H9 (cell line): ENCODE measurements around the gene MAP2K3. TPM values are rescaled to one million over a fixed set of nuclear protein-coding genes. Genes with fewer than 3 reads are reported as not detected.

Source experiments
- DNase-seq: peaks from one replicate; pipeline ENCODE4 v3.0.0-alpha.2; 2017
- H2AFZ ChIP-seq: one replicate; pipeline ENCODE4 v1.6.1; 2013; ENCODE audit warnings: mild to moderate bottlenecking, low read length, control low read depth, moderate library complexity
- H2AK5ac ChIP-seq: 2 replicates; pipeline ENCODE4 v1.6.1; 2013; ENCODE audit warnings: low read length, control low read depth, mixed read lengths; ENCODE audit not compliant: insufficient read length
- H2BK120ac ChIP-seq: one replicate; pipeline ENCODE4 v1.6.1; 2013; ENCODE audit warnings: low read depth, mild to moderate bottlenecking, low read length, control low read depth, inconsistent platforms; ENCODE audit not compliant: poor library complexity, severe bottlenecking
- H2BK12ac ChIP-seq: 2 replicates; pipeline ENCODE4 v1.6.1; 2013; ENCODE audit warnings: low read length, control low read depth, mixed read lengths, low read depth; ENCODE audit not compliant: insufficient read length
- H2BK15ac ChIP-seq: 2 replicates; pipeline ENCODE4 v1.6.1; 2013; ENCODE audit warnings: low read depth, low read length, control low read depth
- H2BK20ac ChIP-seq: one replicate; pipeline ENCODE4 v1.6.1; 2013; ENCODE audit warnings: low read depth, mild to moderate bottlenecking, low read length, control low read depth, inconsistent platforms; ENCODE audit not compliant: poor library complexity, severe bottlenecking
- H2BK5ac ChIP-seq: 2 replicates; pipeline ENCODE4 v1.6.1; 2013; ENCODE audit warnings: low read length, control low read depth, mixed read lengths; ENCODE audit not compliant: insufficient read length
- H3K14ac ChIP-seq: 2 replicates; pipeline ENCODE4 v1.6.1; 2013; ENCODE audit warnings: low read length, control low read depth; ENCODE audit not compliant: insufficient read depth
- H3K18ac ChIP-seq: 2 replicates; pipeline ENCODE4 v1.6.1; 2013; ENCODE audit warnings: low read depth, mild to moderate bottlenecking, mixed read lengths, low read length, control low read depth; ENCODE audit not compliant: insufficient read length
- H3K23ac ChIP-seq: 2 replicates; pipeline ENCODE4 v1.6.1; 2013; ENCODE audit warnings: low read length, control low read depth, mixed read lengths, low read depth; ENCODE audit not compliant: insufficient read length
- H3K23me2 ChIP-seq: 2 replicates; pipeline ENCODE4 v1.6.1; 2013; ENCODE audit warnings: low read depth, mild to moderate bottlenecking, mixed read lengths, low read length, control low read depth; ENCODE audit not compliant: insufficient read length, poor library complexity, severe bottlenecking
- H3K27ac ChIP-seq: 2 replicates; pipeline ENCODE4 v1.5.1; 2013; ENCODE audit warnings: low read length, control low read depth, mixed read lengths, low read depth; ENCODE audit not compliant: insufficient read length
- H3K27me3 ChIP-seq: 2 replicates; pipeline ENCODE4 v1.6.1; 2013; ENCODE audit warnings: low read length, control low read depth, inconsistent platforms; ENCODE audit not compliant: insufficient read depth
- H3K4ac ChIP-seq: 2 replicates; pipeline ENCODE4 v1.6.1; 2013; ENCODE audit warnings: low read depth, mild to moderate bottlenecking, control low read depth, inconsistent platforms, low read length, moderate library complexity
- H3K4me1 ChIP-seq: 2 replicates; pipeline ENCODE4 v1.6.1; 2013; ENCODE audit warnings: low read length, control low read depth, inconsistent platforms; ENCODE audit not compliant: insufficient read depth
- H3K4me2 ChIP-seq: 2 replicates; pipeline ENCODE4 v1.6.1; 2013; ENCODE audit warnings: low read length, control low read depth, mixed read lengths; ENCODE audit not compliant: insufficient read length, insufficient read depth
- H3K56ac ChIP-seq: 2 replicates; pipeline ENCODE4 v1.6.1; 2013; ENCODE audit warnings: low read depth, mild to moderate bottlenecking, mixed read lengths, low read length, control low read depth; ENCODE audit not compliant: insufficient read length
- H3K79me1 ChIP-seq: 2 replicates; pipeline ENCODE4 v1.6.1; 2013; ENCODE audit warnings: low read depth, mild to moderate bottlenecking, moderate library complexity, low read length, control low read depth, inconsistent platforms; ENCODE audit not compliant: insufficient read depth, poor library complexity, severe bottlenecking
- H3K79me2 ChIP-seq: 2 replicates; pipeline ENCODE4 v1.6.1; 2013; ENCODE audit warnings: low read length, control low read depth, inconsistent platforms; ENCODE audit not compliant: insufficient read depth
- H3K9ac ChIP-seq: 2 replicates; pipeline ENCODE4 v1.6.1; 2013; ENCODE audit warnings: low read length, control low read depth, mixed read lengths; ENCODE audit not compliant: insufficient read length; ENCODE audit errors: extremely low read depth
- H3K9me3 ChIP-seq: one replicate; pipeline ENCODE4 v1.6.1; 2013; ENCODE audit warnings: low read depth, low read length, inconsistent platforms; ENCODE audit not compliant: control insufficient read depth
- H3T11ph ChIP-seq: one replicate; pipeline ENCODE4 v1.6.1; 2013; ENCODE audit warnings: mild to moderate bottlenecking, low read length, control low read depth, inconsistent platforms
- H4K20me1 ChIP-seq: one replicate; pipeline ENCODE4 v1.6.1; 2013; ENCODE audit not compliant: control insufficient read depth, insufficient read length, insufficient read depth
- H4K5ac ChIP-seq: 2 replicates; pipeline ENCODE4 v1.6.1; 2013; ENCODE audit warnings: low read depth, mild to moderate bottlenecking, mixed read lengths, low read length, control low read depth; ENCODE audit not compliant: insufficient read length
- H4K8ac ChIP-seq: replicated peaks from 2 replicates; pipeline ENCODE4 v1.6.1; 2013; ENCODE audit warnings: low read length, control low read depth, mixed read lengths, low read depth; ENCODE audit not compliant: insufficient read length
- H4K91ac ChIP-seq: 2 replicates; pipeline ENCODE4 v1.6.1; 2013; ENCODE audit warnings: low read depth, mild to moderate bottlenecking, moderate library complexity, mixed read lengths, low read length, control low read depth; ENCODE audit not compliant: insufficient read length
- H3K27ac Mint-ChIP-seq, 3 experiments: 2 replicates in 2 of 3; 3 replicates in 1 of 3; pipeline ENCODE4 v1.8.0; 2020 to 2021; ENCODE audit warnings: mixed read lengths in 3 of 3, mild to moderate bottlenecking in 1 of 3, moderate library complexity in 1 of 3
- H3K27me3 Mint-ChIP-seq: 2 replicates; pipeline ENCODE4 v1.8.0; 2021; ENCODE audit warnings: low read depth, mild to moderate bottlenecking, moderate library complexity, mixed read lengths
- H3K36me3 Mint-ChIP-seq, 3 experiments: 2 replicates in 2 of 3; 3 replicates in 1 of 3; pipeline ENCODE4 v1.8.0; 2020 to 2021; ENCODE audit warnings: low read depth in 3 of 3, mixed read lengths in 3 of 3; ENCODE audit not compliant: insufficient read depth in 1 of 3
- H3K4me1 Mint-ChIP-seq, 2 experiments: 2 replicates each; pipeline ENCODE4 v1.8.0; 2020; ENCODE audit warnings: mixed read lengths in 2 of 2
- H3K4me3 Mint-ChIP-seq, 2 experiments: 2 replicates in 1 of 2; 3 replicates in 1 of 2; pipeline ENCODE4 v1.8.0; 2020 to 2021; ENCODE audit warnings: mild to moderate bottlenecking in 2 of 2, mixed read lengths in 2 of 2, moderate library complexity in 1 of 2
- H3K9me3 Mint-ChIP-seq, 2 experiments: 2 replicates in 1 of 2; 3 replicates in 1 of 2; pipeline ENCODE4 v1.8.0; 2020; ENCODE audit warnings: mild to moderate bottlenecking in 2 of 2, mixed read lengths in 2 of 2, moderate library complexity in 1 of 2
- WGBS: extraction: QIAGEN DNeasy Blood & Tissue Kit; methylation state at CpG from one replicate; pipeline ENCODE4 v1.1.7; 2013; ENCODE audit warnings: missing lambda C conversion rate, low lambda C conversion rate, mixed read lengths; ENCODE audit not compliant: insufficient read length; ENCODE audit errors: extremely low coverage; 5-methylcytosine and 5-hydroxymethylcytosine counted together
- total RNA-seq: library from RNA; stranded (reverse); gene quantifications from 2 replicates; pipeline ENCODE4 v1.2.1, GENCODE V29; 2021
- TF ChIP-seq, protein P1 (sequence below): fragments of 200-600 bp; sonication (generic); conservative IDR thresholded peaks from 3 replicates; pipeline ENCODE4 v1.8.0; 2021; ENCODE audit warnings: antibody characterized with exemption, mild to moderate bottlenecking

MAP2K3 gene
- total RNA-seq, 1 experiment from 2014 or later, result 26.1 TPM

DNA sequence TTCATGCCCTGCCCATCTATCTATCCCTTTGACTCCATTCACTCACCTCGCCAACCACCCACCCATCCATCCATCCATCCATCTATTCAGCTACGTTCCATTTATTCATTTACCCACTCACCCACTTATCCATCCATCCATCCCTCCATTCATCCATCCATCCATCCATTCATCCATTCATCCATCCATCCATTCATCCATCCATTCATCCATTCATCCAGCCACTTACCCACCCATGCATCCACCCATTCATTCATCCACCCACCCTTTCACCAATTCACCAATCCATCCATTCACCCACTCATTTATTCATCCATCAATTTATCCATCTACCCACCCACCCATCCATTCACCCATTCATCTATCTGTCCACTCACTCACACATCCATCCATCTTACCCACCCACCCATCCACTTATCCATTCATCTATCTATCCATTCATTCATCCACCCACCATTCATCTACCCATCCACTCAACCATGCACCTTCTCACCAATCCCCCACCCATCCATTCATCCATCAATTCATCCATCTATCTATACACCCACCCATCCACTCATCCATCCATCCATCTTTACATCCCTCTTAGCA lies 72.1 kb downstream of the MAP2K3 start:
- TF ChIP-seq, protein P1, sequence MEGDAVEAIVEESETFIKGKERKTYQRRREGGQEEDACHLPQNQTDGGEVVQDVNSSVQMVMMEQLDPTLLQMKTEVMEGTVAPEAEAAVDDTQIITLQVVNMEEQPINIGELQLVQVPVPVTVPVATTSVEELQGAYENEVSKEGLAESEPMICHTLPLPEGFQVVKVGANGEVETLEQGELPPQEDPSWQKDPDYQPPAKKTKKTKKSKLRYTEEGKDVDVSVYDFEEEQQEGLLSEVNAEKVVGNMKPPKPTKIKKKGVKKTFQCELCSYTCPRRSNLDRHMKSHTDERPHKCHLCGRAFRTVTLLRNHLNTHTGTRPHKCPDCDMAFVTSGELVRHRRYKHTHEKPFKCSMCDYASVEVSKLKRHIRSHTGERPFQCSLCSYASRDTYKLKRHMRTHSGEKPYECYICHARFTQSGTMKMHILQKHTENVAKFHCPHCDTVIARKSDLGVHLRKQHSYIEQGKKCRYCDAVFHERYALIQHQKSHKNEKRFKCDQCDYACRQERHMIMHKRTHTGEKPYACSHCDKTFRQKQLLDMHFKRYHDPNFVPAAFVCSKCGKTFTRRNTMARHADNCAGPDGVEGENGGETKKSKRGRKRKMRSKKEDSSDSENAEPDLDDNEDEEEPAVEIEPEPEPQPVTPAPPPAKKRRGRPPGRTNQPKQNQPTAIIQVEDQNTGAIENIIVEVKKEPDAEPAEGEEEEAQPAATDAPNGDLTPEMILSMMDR, result no peak
- H3K4ac ChIP-seq, result no peak overlapping the region
- no peak overlapping the region for H3K14ac ChIP-seq
- no peak overlapping the region; a peak in 1 of 5 replicates for H3K4me3 Mint-ChIP-seq
- no peak overlapping the region for H3K9ac ChIP-seq
- no peaks in the 10 kb centered on the region for H3K79me2 ChIP-seq
- no peaks in the 10 kb centered on the region; a peak in 1 of 5 replicates for H3K9me3 Mint-ChIP-seq
- H2BK20ac ChIP-seq, result no peak overlapping the region
- H2BK5ac ChIP-seq, result no peak overlapping the region
- H4K5ac ChIP-seq, result no peak overlapping the region
- H3K18ac ChIP-seq, result no peak overlapping the region
- H2BK120ac ChIP-seq, result no peak overlapping the region
- no peaks in the 10 kb centered on the region for H3K23me2 ChIP-seq
- no peaks in the 10 kb centered on the region; the same call in 1 of the 2 replicates for H3K4me1 ChIP-seq
- H3K79me1 ChIP-seq, result no peaks in the 10 kb centered on the region
- peaks cover 14% of the 10 kb centered on the region for H3K27me3 Mint-ChIP-seq
- H4K8ac ChIP-seq, result no peak overlapping the region
- H3K56ac ChIP-seq, result no peak overlapping the region
- no peaks in the 10 kb centered on the region for H3K9me3 ChIP-seq
- no peaks in the 10 kb centered on the region for H3K27me3 ChIP-seq
- H4K91ac ChIP-seq, result no peak overlapping the region
- no peak overlapping the region for H3T11ph ChIP-seq
- no peak overlapping the region for H2AK5ac ChIP-seq
- no peak overlapping the region for H2BK12ac ChIP-seq
- 100% methylated on average over 1 of the region's 2 CpGs for WGBS
- H3K23ac ChIP-seq, result no peak overlapping the region
- no peaks in the 10 kb centered on the region for H3K36me3 Mint-ChIP-seq
- H3K4me2 ChIP-seq, result no peak overlapping the region
- no peak overlapping the region for H3K27ac Mint-ChIP-seq
- H2AFZ ChIP-seq, result no peak overlapping the region
- DNase-seq, result no peak
- H4K20me1 ChIP-seq, result no peaks in the 10 kb centered on the region
- peaks cover 23 to 28% of the 10 kb centered on the region in 2 experiments for H3K4me1 Mint-ChIP-seq
- H3K27ac ChIP-seq, result no peak overlapping the region
- H2BK15ac ChIP-seq, result no peak overlapping the region
